ENCODE results near the gene PRR16. TPM values are rescaled to one million over a fixed set of nuclear protein-coding genes. Genes with fewer than 3 reads are reported as not detected.
A peak's percentile ranks its signal among the peaks of the same experiment; 100 is the strongest.

Gene PRR16
- total and polyA plus RNA-seq, 2 experiments from 2014 or later = 32.5 to 68.8 TPM

- Histone ChIP-seq H2AFZ (no peak overlapping the region), H3K4me3 (no peak overlapping the region), H3F3A (ENCODE audit: insufficient read depth) (peaks cover 15% of the 10 kb centered on the region), H3K27ac (no peak overlapping the region), H3K4me2 (ENCODE audit: unreplicated experiment) (no peak overlapping the region), H3K9me2 (ENCODE audit: insufficient read depth) (no peaks in the 10 kb centered on the region), H3K27me3 (replicated peaks; ENCODE audit: insufficient read depth) (no peaks in the 10 kb centered on the region), H3K4me1 (ENCODE audit: insufficient read depth) (peaks cover 31% of the 10 kb centered on the region), H3K79me2 (ENCODE audit: insufficient read depth) (peaks cover 85% of the 10 kb centered on the region), H3K36me3 (ENCODE audit: low read depth) (no peaks in the 10 kb centered on the region), H3K9ac (no peak overlapping the region), H4K20me1 (ENCODE audit: insufficient read depth) (no peaks in the 10 kb centered on the region), H3K9me3 (ENCODE audit: low read depth) (no peaks in the 10 kb centered on the region)
- no peak for TF ChIP-seq EZH2phosphoT487 (IDR thresholded peaks at IDR 0.05; ENCODE audit: insufficient read depth, low read depth)
- TF ChIP-seq EZH2 (IDR thresholded peaks at IDR 0.05; ENCODE audit: insufficient read depth, poor library complexity, severe bottlenecking) = no peak
- in situ Hi-C loops (cut with MboI) = no loop called here
- DNase-seq = no peak
- WGBS, 2 experiments (ENCODE audit: low coverage in 1 of 2, low lambda C conversion rate in 2 of 2, missing lambda C conversion rate in 2 of 2) = 76 to 78% methylated on average over 3 of the region's 3 CpGs
These were observed 69.5 kb downstream of the PRR16 start for GRCh38 chr5:120533581-120533980.

DNA sequence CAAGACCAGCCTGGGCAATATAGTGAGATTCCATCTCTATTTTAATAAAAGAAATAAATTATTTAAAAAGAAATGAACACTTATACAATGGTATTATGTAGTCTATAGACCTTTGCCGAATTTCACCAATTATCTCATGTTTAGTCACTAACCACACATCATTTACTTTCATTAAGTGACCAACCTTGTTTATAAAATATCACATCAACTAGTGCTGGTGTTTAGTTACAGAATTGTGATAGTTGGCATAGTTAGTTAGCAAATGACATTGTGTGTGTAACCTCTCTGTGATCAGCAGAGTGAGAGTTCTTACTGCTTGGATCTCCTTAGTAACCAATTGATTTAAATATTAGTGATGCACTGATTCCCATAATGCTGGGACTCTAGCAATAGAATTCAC, 71.8 kb downstream of the PRR16 start:
- Histone ChIP-seq H3K9ac (no peak overlapping the region), H3K27ac (no peak overlapping the region), H3K9me3 (ENCODE audit: low read depth) (no peaks in the 10 kb centered on the region), H3K4me2 (ENCODE audit: unreplicated experiment) (no peak overlapping the region), H4K20me1 (ENCODE audit: insufficient read depth) (no peaks in the 10 kb centered on the region), H3K4me1 (ENCODE audit: insufficient read depth) (peaks cover 35% of the 10 kb centered on the region), H3K4me3 (no peak overlapping the region), H3K79me2 (ENCODE audit: insufficient read depth) (peaks cover 79% of the 10 kb centered on the region), H3K27me3 (replicated peaks; ENCODE audit: insufficient read depth) (no peaks in the 10 kb centered on the region), H2AFZ (no peak overlapping the region), H3K9me2 (ENCODE audit: insufficient read depth) (no peaks in the 10 kb centered on the region), H3K36me3 (ENCODE audit: low read depth) (no peaks in the 10 kb centered on the region), H3F3A (ENCODE audit: insufficient read depth) (peaks cover 27% of the 10 kb centered on the region)
- in situ Hi-C loops (cut with MboI) = no loop called here
- no peak for TF ChIP-seq EZH2 (IDR thresholded peaks at IDR 0.05; ENCODE audit: insufficient read depth, poor library complexity, severe bottlenecking)
- no peak for TF ChIP-seq EZH2phosphoT487 (IDR thresholded peaks at IDR 0.05; ENCODE audit: insufficient read depth, low read depth)
- 7 to 17% methylated on average over 1 of the region's 1 CpG for WGBS, 2 experiments (ENCODE audit: low coverage in 1 of 2, low lambda C conversion rate in 2 of 2, missing lambda C conversion rate in 2 of 2)
- DNase-seq = peak; percentile 25

GRCh38 chr5:120538149-120538548, 74.0 kb downstream of the PRR16 start:
- H3K27ac ChIP-seq = peak overlapping the region; percentile 82
- H3K27me3 ChIP-seq (replicated peaks; ENCODE audit: insufficient read depth) = no peaks in the 10 kb centered on the region
- no peaks in the 10 kb centered on the region for H3K9me3 ChIP-seq (ENCODE audit: low read depth)
- peak overlapping the region; percentile 48 for H3K9ac ChIP-seq
- H2AFZ ChIP-seq = peak overlapping the region; percentile 33; the same call in 1 of the 2 replicates
- TF ChIP-seq EZH2 (IDR thresholded peaks at IDR 0.05; ENCODE audit: insufficient read depth, poor library complexity, severe bottlenecking) = no peak
- TF ChIP-seq EZH2phosphoT487 (IDR thresholded peaks at IDR 0.05; ENCODE audit: insufficient read depth, low read depth) = no peak
- H3K9me2 ChIP-seq (ENCODE audit: insufficient read depth) = no peaks in the 10 kb centered on the region
- peak overlapping the region; percentile 44 for H3K4me3 ChIP-seq
- 11 to 13% methylated on average over 2 of the region's 2 CpGs for WGBS, 2 experiments (ENCODE audit: low coverage in 1 of 2, low lambda C conversion rate in 2 of 2, missing lambda C conversion rate in 2 of 2)
- H3K79me2 ChIP-seq (ENCODE audit: insufficient read depth) = peaks cover 79% of the 10 kb centered on the region
- H3K4me2 ChIP-seq (ENCODE audit: unreplicated experiment) = peak overlapping the region; percentile 63
- in situ Hi-C loops (cut with MboI) = no loop called here
- peak; percentile 87 for DNase-seq
- no peaks in the 10 kb centered on the region for H4K20me1 ChIP-seq (ENCODE audit: insufficient read depth)
- H3F3A ChIP-seq (ENCODE audit: insufficient read depth) = peaks cover 36% of the 10 kb centered on the region
- no peaks in the 10 kb centered on the region for H3K36me3 ChIP-seq (ENCODE audit: low read depth)
- H3K4me1 ChIP-seq (ENCODE audit: insufficient read depth) = peaks cover 35% of the 10 kb centered on the region

- 44 to 45% methylated on average over 2 of the region's 2 CpGs for WGBS, 2 experiments (ENCODE audit: low coverage in 1 of 2, low lambda C conversion rate in 2 of 2, missing lambda C conversion rate in 2 of 2)
- H3K79me2 ChIP-seq (ENCODE audit: insufficient read depth) = peaks cover 79% of the 10 kb centered on the region
- peak overlapping the region; percentile 48 for H3K9ac ChIP-seq
- no peaks in the 10 kb centered on the region for H3K27me3 ChIP-seq (replicated peaks; ENCODE audit: insufficient read depth)
- H3F3A ChIP-seq (ENCODE audit: insufficient read depth) = peaks cover 40% of the 10 kb centered on the region
- peak overlapping the region; percentile 33; the same call in 1 of the 2 replicates for H2AFZ ChIP-seq
- DNase-seq = peak; percentile 83
- H3K27ac ChIP-seq = peak overlapping the region; percentile 82
- H3K4me1 ChIP-seq (ENCODE audit: insufficient read depth) = peaks cover 38% of the 10 kb centered on the region
- H3K36me3 ChIP-seq (ENCODE audit: low read depth) = no peaks in the 10 kb centered on the region
- H3K9me3 ChIP-seq (ENCODE audit: low read depth) = no peaks in the 10 kb centered on the region
- peak overlapping the region; percentile 44 for H3K4me3 ChIP-seq
- in situ Hi-C loops (cut with MboI) = no loop called here
- TF ChIP-seq EZH2phosphoT487 (IDR thresholded peaks at IDR 0.05; ENCODE audit: insufficient read depth, low read depth) (no peak), EZH2 (IDR thresholded peaks at IDR 0.05; ENCODE audit: insufficient read depth, poor library complexity, severe bottlenecking) (no peak)
- H3K9me2 ChIP-seq (ENCODE audit: insufficient read depth) = no peaks in the 10 kb centered on the region
- H4K20me1 ChIP-seq (ENCODE audit: insufficient read depth) = no peaks in the 10 kb centered on the region
- peak overlapping the region; percentile 63 for H3K4me2 ChIP-seq (ENCODE audit: unreplicated experiment)
These were observed 74.5 kb downstream of the PRR16 start for GRCh38 chr5:120538644-120539043.

GRCh38 chr5:120539471-120539870, 75.4 kb downstream of the PRR16 start:
- H3K27ac ChIP-seq = peak overlapping the region; percentile 82
- no peaks in the 10 kb centered on the region for H3K36me3 ChIP-seq (ENCODE audit: low read depth)
- no peaks in the 10 kb centered on the region for H4K20me1 ChIP-seq (ENCODE audit: insufficient read depth)
- peaks cover 47% of the 10 kb centered on the region for H3F3A ChIP-seq (ENCODE audit: insufficient read depth)
- H3K4me1 ChIP-seq (ENCODE audit: insufficient read depth) = peaks cover 46% of the 10 kb centered on the region
- peak overlapping the region; percentile 15 for H3K4me2 ChIP-seq (ENCODE audit: unreplicated experiment)
- H3K79me2 ChIP-seq (ENCODE audit: insufficient read depth) = peaks cover 78% of the 10 kb centered on the region
- DNase-seq = no peak
- WGBS, 2 experiments (ENCODE audit: low coverage in 1 of 2, low lambda C conversion rate in 2 of 2, missing lambda C conversion rate in 2 of 2) = 73 to 76% methylated on average over 1 of the region's 1 CpG
- no peak overlapping the region for H3K4me3 ChIP-seq
- no peaks in the 10 kb centered on the region for H3K9me2 ChIP-seq (ENCODE audit: insufficient read depth)
- no peak overlapping the region for H2AFZ ChIP-seq
- H3K9me3 ChIP-seq (ENCODE audit: low read depth) = no peaks in the 10 kb centered on the region
- no peaks in the 10 kb centered on the region for H3K27me3 ChIP-seq (replicated peaks; ENCODE audit: insufficient read depth)
- in situ Hi-C loops (cut with MboI) = no loop called here
- TF ChIP-seq EZH2phosphoT487 (IDR thresholded peaks at IDR 0.05; ENCODE audit: insufficient read depth, low read depth) (no peak), EZH2 (IDR thresholded peaks at IDR 0.05; ENCODE audit: insufficient read depth, poor library complexity, severe bottlenecking) (no peak)
- no peak overlapping the region for H3K9ac ChIP-seq
